Measurements from ENCODE around the gene CCL20.
"Not testable (repeated sequence)": the region's sequence is repeated elsewhere in the genome, so short reads cannot be mapped to it uniquely, and the experiment has no call there.

CCL20 gene

GRCh38 chr2:227813562-227814353 lies at the start of gene CCL20:
TSS of gene CCL20 (plus strand) at chr2:227813842. CDS start at chr2:227813912, 70 bp downstream.
- DNase-seq, result no peak

GRCh38 chr2:227765788-227766372 lies 47.8 kb upstream of the CCL20 start:
- no peak for DNase-seq

GRCh38 chr2:227766373-227766883 lies 47.2 kb upstream of the CCL20 start:
- peak; percentile 9 to 18 (median 14) for DNase-seq

- DNase-seq, result no peak
These were observed 45.8 kb upstream of the CCL20 start for GRCh38 chr2:227767830-227768229.

- DNase-seq, result no peak
These were observed 41.4 kb upstream of the CCL20 start for GRCh38 chr2:227772197-227772661.

GRCh38 chr2:227772932-227773331 lies 40.7 kb upstream of the CCL20 start:
- no peak for DNase-seq

GRCh38 chr2:227774011-227774624 lies 39.5 kb upstream of the CCL20 start:
- no peak for DNase-seq

GRCh38 chr2:227774895-227775842 lies 38.5 kb upstream of the CCL20 start:
- DNase-seq, result no peak

GRCh38 chr2:227780981-227781615 lies 32.5 kb upstream of the CCL20 start:
- DNase-seq, result no peak

- no peak for DNase-seq
These were observed 31.8 kb upstream of the CCL20 start for GRCh38 chr2:227781841-227782240.

GRCh38 chr2:227782804-227783203 lies 30.8 kb upstream of the CCL20 start:
- no peak for DNase-seq

GRCh38 chr2:227783404-227784138 lies 30.1 kb upstream of the CCL20 start:
- DNase-seq, result no peak

GRCh38 chr2:227785293-227785692 lies 28.3 kb upstream of the CCL20 start:
- DNase-seq, result no peak

GRCh38 chr2:227788561-227789018 lies 25.1 kb upstream of the CCL20 start:
- no peak for DNase-seq

- DNase-seq, result no peak
These were observed 23.8 kb upstream of the CCL20 start for GRCh38 chr2:227789803-227790202.

- no peak for DNase-seq
These were observed 20.4 kb upstream of the CCL20 start for GRCh38 chr2:227793148-227793712.

- DNase-seq, result no peak
These were observed 17.5 kb upstream of the CCL20 start for GRCh38 chr2:227796045-227796711.

- DNase-seq, result not testable (repeated sequence)
These were observed 16.9 kb upstream of the CCL20 start for GRCh38 chr2:227796768-227797167.

- DNase-seq, result no peak
These were observed 14.4 kb upstream of the CCL20 start for GRCh38 chr2:227799202-227799601.

- DNase-seq, result no peak
These were observed 10.8 kb upstream of the CCL20 start for GRCh38 chr2:227802882-227803281.
